Stimulated activated CD4-positive, alpha-beta T cell treated with anti-CD3 and anti-CD28 coated beads, Interleukin-1b, Interleukin-23, amount 100 ng/mL, for 4 hours (primary cell): Measurements from ENCODE around the gene AIPL1.
"Not testable (repeated sequence)": the region's sequence is repeated elsewhere in the genome, so short reads cannot be mapped to it uniquely, and the experiment has no call there.

ENCODE experiments used
- DNase-seq, 2 donors: peaks; one replicate each; pipeline ENCODE4 v3.0.0-alpha.2; 2020; ENCODE audit warnings: low read depth in 2 of 2

Gene AIPL1

GRCh38 chr17:6435051-6435450, at the start of gene AIPL1:
AIPL1 (minus strand) TSS chr17:6435121; CDS start chr17:6435104, 17 bp downstream.
- DNase-seq: no peak

DNA sequence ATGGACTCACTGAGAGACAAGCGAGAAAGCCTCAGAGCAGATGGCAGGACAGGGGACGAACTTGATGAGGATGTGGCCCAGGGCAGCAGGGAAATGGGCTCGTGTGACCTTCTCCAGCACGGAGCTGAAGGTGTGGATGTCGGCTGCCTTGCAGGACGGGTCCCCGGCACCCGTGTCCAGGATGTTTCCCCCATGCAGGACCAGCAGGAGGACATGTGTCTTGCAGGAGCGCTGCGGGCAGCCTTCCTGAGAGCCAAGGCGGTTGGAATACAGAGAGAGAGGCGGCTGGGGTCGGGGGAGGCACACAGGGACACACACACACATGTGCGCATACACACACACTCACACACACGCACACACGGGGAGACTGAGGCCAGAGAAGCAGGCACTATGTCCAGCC, 48.6 kb upstream of the AIPL1 start:
- no peak for DNase-seq

DNA sequence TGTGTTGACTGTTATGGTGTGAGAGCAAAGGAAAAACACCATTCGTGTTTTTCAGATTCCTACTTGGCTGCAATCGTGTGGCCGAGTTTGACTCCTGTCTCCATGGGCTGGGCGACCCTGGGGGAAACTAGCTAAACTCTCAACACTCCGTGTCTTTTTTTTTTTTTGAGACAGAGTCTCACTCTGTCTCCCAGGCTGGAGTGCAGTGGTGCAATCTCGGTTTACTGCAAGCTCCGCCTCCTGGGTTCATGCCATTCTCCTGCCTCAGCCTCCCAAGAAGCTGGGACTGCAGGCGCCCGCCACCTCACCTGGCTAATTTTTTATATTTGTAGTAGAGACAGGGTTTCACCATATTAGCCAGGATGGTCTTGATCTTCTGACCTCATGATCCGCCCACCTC, 47.9 kb upstream of the AIPL1 start:
- DNase-seq: not testable (repeated sequence)

DNA sequence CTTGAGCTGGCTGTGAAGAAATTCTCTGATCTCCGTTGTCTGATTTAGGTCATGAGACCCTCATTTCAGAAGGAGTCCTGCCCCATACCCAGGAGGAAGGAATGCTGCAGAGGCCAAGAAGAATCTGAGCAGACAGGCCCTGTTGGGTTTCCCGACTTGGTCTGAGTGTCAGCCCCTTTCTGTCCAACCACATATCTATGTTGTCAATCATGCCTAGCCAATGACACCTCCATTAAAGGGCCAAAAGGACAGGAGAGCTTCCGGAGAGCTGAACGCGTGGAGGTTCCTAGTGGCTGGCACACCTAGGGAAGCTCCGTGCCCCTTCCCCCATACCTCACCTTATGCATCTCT, 47.2 kb upstream of the AIPL1 start:
- no peak for DNase-seq

DNA sequence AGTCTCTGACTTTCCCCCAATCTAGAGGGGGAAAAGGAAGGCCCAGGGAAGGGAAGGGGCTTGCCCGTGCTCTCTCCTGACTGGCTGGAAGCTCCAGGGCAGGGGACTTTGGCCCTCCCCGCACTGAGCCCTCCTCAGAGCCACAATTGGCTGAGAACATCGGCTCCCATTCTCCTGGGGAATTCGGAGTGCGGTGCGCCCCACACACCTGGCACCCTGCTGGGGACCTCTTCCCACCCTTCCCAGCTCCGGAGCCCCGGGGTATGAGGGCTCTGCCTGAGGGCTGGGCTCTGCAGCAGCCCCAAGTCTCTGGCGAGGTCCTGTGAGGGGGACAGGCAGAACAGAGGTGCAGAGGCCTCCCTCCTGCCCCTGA, 45.4 kb upstream of the AIPL1 start:
- DNase-seq: no peak

- DNase-seq: no peak
These were observed 44.8 kb upstream of the AIPL1 start for GRCh38 chr17:6479622-6480302.

- DNase-seq: no peak
These were observed 43.6 kb upstream of the AIPL1 start for GRCh38 chr17:6478486-6478885.

DNA sequence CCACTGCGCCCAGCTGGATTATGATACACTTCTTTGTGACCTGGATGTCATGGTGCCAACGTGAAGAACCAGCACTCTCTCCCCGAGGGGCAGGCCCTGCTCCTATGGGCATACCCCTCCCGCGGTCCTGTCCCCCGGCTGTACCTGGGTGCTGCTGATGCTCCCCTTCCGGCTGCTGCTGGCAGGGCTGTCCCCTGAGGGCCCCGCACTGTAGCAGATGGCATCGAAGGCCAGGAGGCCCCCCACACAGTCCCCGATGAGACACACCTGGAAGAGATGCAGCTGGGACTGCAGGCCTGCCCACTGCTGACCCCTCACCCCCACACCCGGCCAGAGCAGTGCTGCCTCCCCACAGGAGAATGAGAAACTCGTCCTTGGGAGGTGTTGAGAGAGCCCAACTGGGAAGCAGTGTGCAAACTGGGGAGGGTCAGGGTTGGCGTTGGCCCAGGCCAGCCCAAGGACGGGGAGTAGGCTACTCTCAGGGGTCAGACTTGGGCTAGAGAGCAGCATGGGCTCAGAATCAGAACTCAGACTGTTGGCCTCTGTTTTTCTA, 43.0 kb upstream of the AIPL1 start:
- no peak for DNase-seq

GRCh38 chr17:6476810-6477179, 41.9 kb upstream of the AIPL1 start:
- DNase-seq: no peak

- no peak for DNase-seq
These were observed 41.3 kb upstream of the AIPL1 start for GRCh38 chr17:6476076-6476809.

- no peak for DNase-seq
These were observed 40.5 kb upstream of the AIPL1 start for GRCh38 chr17:6475411-6475810.

DNA sequence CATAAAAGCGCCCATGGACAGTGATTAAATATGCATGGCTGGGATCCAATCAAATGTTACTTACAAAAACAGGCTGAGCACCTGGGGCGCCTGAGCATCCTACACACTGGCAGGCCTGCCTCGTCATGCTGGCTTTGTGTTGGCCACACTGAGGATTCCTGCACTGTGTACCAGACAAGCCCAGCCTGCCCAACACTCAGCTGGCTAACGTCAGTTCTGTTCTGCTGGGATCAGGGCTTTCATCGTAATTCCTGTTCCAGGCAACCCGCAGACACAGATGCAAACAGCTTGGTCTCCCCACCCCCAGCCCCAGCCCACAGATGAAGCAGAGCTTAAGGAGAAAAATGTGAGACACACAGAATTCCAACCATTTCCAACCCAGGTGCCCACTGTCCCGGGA, 40.0 kb upstream of the AIPL1 start:
- DNase-seq: no peak

GRCh38 chr17:6474376-6474775, 39.5 kb upstream of the AIPL1 start:
- DNase-seq: no peak

GRCh38 chr17:6473128-6473767, 38.3 kb upstream of the AIPL1 start:
- peak; percentile 57 to 58 for DNase-seq

GRCh38 chr17:6472517-6472916, 37.6 kb upstream of the AIPL1 start:
- no peak for DNase-seq

- no peak for DNase-seq
These were observed 36.9 kb upstream of the AIPL1 start for GRCh38 chr17:6471531-6472465.

GRCh38 chr17:6470751-6471521, 36.0 kb upstream of the AIPL1 start:
- no peak for DNase-seq

GRCh38 chr17:6470146-6470718, 35.3 kb upstream of the AIPL1 start:
- no peak for DNase-seq

DNA sequence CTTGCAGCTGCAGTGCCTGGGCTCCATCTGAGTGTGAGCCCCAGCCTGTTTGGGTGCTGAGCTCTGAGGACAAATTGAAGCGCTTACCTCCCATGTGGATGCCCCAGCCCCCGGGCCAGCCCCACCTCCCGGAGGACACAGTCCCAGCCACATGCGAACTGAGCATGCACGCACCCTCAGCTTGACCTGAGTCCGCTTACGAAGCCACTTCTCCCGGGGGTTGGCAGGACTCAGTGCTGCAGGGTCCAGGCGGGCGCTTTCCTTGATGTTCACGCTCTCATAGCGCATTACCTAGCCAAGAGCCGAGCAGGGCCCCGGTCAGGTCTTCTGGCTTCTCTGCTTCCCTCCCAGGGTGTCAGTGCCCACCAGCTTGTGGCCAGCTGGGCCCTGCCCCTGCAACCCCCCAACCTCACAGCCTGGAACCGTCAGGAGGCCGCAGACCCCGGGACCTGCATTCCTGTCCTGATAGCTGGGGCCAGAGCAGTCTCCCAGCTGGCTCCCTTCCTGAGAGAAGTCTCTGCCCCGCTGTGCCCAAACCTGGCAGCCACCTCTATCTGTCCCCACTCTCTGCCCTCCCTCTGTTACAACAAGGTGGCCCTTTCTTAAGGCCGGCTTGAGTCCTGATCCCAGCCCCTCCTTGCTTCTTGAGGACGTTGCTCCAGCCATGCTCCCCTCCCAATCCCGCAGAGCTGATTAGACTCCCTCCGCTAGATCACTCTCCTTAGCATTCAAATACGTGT, 33.3 kb upstream of the AIPL1 start:
- no peak for DNase-seq

DNA sequence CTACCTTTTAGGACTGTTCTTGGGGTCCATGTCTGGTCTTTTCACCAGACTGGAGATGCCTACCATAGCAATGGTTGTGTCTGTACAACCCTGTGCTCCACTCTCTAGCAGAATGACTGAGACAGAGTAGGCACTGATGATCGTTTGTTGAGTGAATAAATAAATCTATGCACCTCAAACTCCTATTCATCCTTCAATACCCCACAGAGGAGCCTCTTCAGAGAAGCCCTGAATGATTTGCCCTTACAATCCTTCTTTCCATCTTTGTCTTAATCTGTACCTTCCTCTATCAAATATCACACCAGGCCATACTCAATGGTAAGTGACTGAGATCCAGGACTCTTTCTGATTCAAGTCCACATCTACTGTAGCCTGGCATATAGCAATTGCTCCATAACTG, 32.6 kb upstream of the AIPL1 start:
- DNase-seq: no peak
